DOHH2 (cell line): ENCODE measurements around the gene UBE2D3.

Source experiments
- H3F3A ChIP-seq: fragments of 200-600 bp; sonication (generic), shearing (Covaris generic); 2 replicates; pipeline ENCODE4 v1.6.0; 2016; ENCODE audit warnings: antibody characterized with exemption, mild to moderate bottlenecking; ENCODE audit not compliant: control insufficient read depth, insufficient read depth
- H3K27ac ChIP-seq: fragments of 200-600 bp; sonication (generic); 2 replicates; pipeline ENCODE4 v1.5.1; 2014; ENCODE audit warnings: low read depth, mild to moderate bottlenecking, low read length, moderate library complexity
- H3K27me3 ChIP-seq: fragments of 200-600 bp; sonication (generic); 2 replicates; pipeline ENCODE4 v1.6.1; 2014; ENCODE audit warnings: mild to moderate bottlenecking, low read length, mixed read lengths; ENCODE audit not compliant: control insufficient read depth
- H3K36me3 ChIP-seq: fragments of 200-600 bp; sonication (generic); 2 replicates; pipeline ENCODE4 v1.6.1; 2014; ENCODE audit warnings: mild to moderate bottlenecking, low read length, moderate library complexity, mixed read lengths; ENCODE audit not compliant: control insufficient read depth
- H3K4me1 ChIP-seq: fragments of 200-600 bp; sonication (generic); 2 replicates; pipeline ENCODE4 v1.6.1; 2014; ENCODE audit warnings: mild to moderate bottlenecking, low read length, mixed read lengths; ENCODE audit not compliant: control insufficient read depth
- H3K4me2 ChIP-seq: fragments of 200-600 bp; sonication (generic); 2 replicates; pipeline ENCODE4 v1.6.0; 2014; ENCODE audit warnings: mild to moderate bottlenecking, low read length, moderate library complexity
- H3K4me3 ChIP-seq: fragments of 200-600 bp; sonication (generic); 2 replicates; pipeline ENCODE4 v1.5.1; 2014; ENCODE audit warnings: mild to moderate bottlenecking, low read length, mixed read lengths
- H3K79me2 ChIP-seq: fragments of 200-600 bp; sonication (generic); 2 replicates; pipeline ENCODE4 v1.6.1; 2014; ENCODE audit warnings: mild to moderate bottlenecking, low read length, mixed read lengths; ENCODE audit not compliant: control insufficient read depth
- H3K9me2 ChIP-seq: fragments of 200-600 bp; sonication (generic); replicated peaks from 2 replicates; pipeline ENCODE4 v1.6.1; 2014; ENCODE audit warnings: mild to moderate bottlenecking, low read length, mixed read lengths; ENCODE audit not compliant: control insufficient read depth
- H3K9me3 ChIP-seq: fragments of 200-600 bp; sonication (generic); 2 replicates; pipeline ENCODE4 v1.6.1; 2014; ENCODE audit warnings: antibody characterized with exemption, low read length, mixed read lengths; ENCODE audit not compliant: control insufficient read depth, insufficient read depth
- H4K20me1 ChIP-seq: fragments of 200-600 bp; sonication (generic); 2 replicates; pipeline ENCODE4 v1.6.0; 2014; ENCODE audit warnings: low read depth, mild to moderate bottlenecking, antibody characterized with exemption, low read length, moderate library complexity; ENCODE audit not compliant: control insufficient read depth, insufficient read depth
- EZH2phosphoT487 ChIP-seq: fragments of 200-600 bp; sonication (generic); IDR thresholded peaks from 2 replicates; pipeline ENCODE4 v1.6.1; 2017; ENCODE audit warnings: borderline replicate concordance, mild to moderate bottlenecking, antibody characterized with exemption, low read length, moderate library complexity, mixed read lengths
- TF ChIP-seq, protein P1 (sequence below): fragments of 200-600 bp; sonication (generic); IDR thresholded peaks from one replicate; pipeline ENCODE4 v1.5.1; 2014; ENCODE audit warnings: antibody characterized with exemption, mild to moderate bottlenecking, low read depth, low read length; ENCODE audit not compliant: poor library complexity, severe bottlenecking

UBE2D3 gene

DNA sequence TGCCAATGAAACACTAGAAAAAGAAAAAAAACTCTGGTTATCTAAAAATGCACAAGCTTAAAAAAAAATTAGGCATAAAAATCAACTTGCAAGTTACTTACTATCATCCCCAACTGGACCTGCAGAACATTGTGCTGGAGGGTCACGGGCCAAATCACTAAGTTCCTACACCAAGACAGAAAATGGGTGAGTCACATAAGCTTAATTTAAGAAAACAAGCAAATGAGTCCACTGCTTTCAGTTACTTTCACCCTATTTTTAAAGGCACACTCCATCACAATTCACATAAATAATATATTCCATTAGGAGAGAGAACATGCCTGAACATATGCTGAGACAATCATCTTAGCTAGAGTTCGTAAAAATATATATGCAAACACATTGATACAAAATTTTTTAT, 17.7 kb downstream of the UBE2D3 start:
- Histone ChIP-seq H3K9me2 (no peaks in the 10 kb centered on the region), H3K79me2 (peaks cover 98% of the 10 kb centered on the region), H3K27me3 (no peaks in the 10 kb centered on the region), H3K4me3 (no peak overlapping the region), H3K9me3 (no peaks in the 10 kb centered on the region), H3K4me2 (no peak overlapping the region), H3K36me3 (peaks cover 95% of the 10 kb centered on the region), H3K4me1 (peaks cover 8% of the 10 kb centered on the region), H4K20me1 (peaks cover 39% of the 10 kb centered on the region; the same call in 1 of the 2 replicates), H3F3A (peaks cover 10% of the 10 kb centered on the region), H3K27ac (no peak overlapping the region)
- TF ChIP-seq, protein P1, sequence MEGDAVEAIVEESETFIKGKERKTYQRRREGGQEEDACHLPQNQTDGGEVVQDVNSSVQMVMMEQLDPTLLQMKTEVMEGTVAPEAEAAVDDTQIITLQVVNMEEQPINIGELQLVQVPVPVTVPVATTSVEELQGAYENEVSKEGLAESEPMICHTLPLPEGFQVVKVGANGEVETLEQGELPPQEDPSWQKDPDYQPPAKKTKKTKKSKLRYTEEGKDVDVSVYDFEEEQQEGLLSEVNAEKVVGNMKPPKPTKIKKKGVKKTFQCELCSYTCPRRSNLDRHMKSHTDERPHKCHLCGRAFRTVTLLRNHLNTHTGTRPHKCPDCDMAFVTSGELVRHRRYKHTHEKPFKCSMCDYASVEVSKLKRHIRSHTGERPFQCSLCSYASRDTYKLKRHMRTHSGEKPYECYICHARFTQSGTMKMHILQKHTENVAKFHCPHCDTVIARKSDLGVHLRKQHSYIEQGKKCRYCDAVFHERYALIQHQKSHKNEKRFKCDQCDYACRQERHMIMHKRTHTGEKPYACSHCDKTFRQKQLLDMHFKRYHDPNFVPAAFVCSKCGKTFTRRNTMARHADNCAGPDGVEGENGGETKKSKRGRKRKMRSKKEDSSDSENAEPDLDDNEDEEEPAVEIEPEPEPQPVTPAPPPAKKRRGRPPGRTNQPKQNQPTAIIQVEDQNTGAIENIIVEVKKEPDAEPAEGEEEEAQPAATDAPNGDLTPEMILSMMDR = no peak
- no peak for TF ChIP-seq EZH2phosphoT487

DNA sequence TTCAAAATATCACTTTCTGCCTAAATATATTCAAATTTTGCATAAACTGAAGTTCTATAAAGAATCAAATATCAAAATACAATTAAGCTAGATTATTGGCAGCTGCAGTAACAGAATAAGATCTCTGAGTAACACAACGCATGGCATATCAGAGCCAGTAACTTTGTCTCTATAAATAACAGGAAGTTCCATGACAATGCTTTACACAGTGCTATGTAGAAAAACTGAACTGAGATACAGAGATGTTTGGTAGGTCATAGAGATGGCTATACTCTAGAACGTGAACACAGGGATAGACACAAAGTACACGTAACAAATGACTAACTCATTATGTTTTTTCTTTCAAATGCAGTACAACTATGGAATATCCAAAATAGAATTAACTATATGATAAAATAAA, 18.2 kb downstream of the UBE2D3 start:
- H3K4me1 ChIP-seq = peaks cover 8% of the 10 kb centered on the region
- H3K4me3 ChIP-seq = no peak overlapping the region
- H3K27ac ChIP-seq = no peak overlapping the region
- no peaks in the 10 kb centered on the region for H3K9me2 ChIP-seq
- H3K27me3 ChIP-seq = no peaks in the 10 kb centered on the region
- TF ChIP-seq EZH2phosphoT487 = no peak
- TF ChIP-seq, protein P1 = no peak
- peaks cover 95% of the 10 kb centered on the region for H3K79me2 ChIP-seq
- peaks cover 10% of the 10 kb centered on the region for H3F3A ChIP-seq
- no peaks in the 10 kb centered on the region for H3K9me3 ChIP-seq
- no peak overlapping the region for H3K4me2 ChIP-seq
- peaks cover 95% of the 10 kb centered on the region for H3K36me3 ChIP-seq
- peaks cover 39% of the 10 kb centered on the region; the same call in 1 of the 2 replicates for H4K20me1 ChIP-seq

DNA sequence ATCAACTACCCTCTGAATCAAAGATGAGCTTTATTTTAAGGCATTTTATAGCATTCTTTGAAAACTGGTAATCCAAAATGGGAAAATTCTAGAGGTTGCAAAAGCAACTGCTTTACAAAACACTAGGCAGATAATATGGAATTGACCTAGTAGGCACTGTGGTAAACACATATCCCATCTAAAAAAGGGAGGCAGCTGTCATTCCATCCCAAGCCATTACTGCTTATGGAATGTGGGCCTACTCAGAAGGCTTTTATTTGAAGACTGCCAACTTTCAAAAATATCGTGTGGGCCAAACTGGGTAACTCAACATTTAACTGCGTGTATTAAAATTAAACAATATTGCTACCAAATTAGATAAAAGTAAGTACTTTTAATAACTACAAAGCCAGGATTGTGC, 19.3 kb downstream of the UBE2D3 start:
- no peak overlapping the region for H3K4me2 ChIP-seq
- H3K4me3 ChIP-seq = no peak overlapping the region
- H3K9me2 ChIP-seq = no peaks in the 10 kb centered on the region
- no peaks in the 10 kb centered on the region for H3K9me3 ChIP-seq
- peaks cover 37% of the 10 kb centered on the region for H4K20me1 ChIP-seq
- H3F3A ChIP-seq = peaks cover 10% of the 10 kb centered on the region
- peaks cover 8% of the 10 kb centered on the region for H3K4me1 ChIP-seq
- H3K79me2 ChIP-seq = peaks cover 87% of the 10 kb centered on the region
- TF ChIP-seq EZH2phosphoT487 = no peak
- TF ChIP-seq, protein P1 = no peak
- no peak overlapping the region for H3K27ac ChIP-seq
- H3K36me3 ChIP-seq = peaks cover 96% of the 10 kb centered on the region
- no peaks in the 10 kb centered on the region for H3K27me3 ChIP-seq
